Mesendoderm (in vitro differentiated cells): ENCODE data around the gene TCN2.

Source experiments
- DNase-seq: peaks from one replicate; pipeline ENCODE4 v3.0.0; 2013
- H2AK5ac ChIP-seq: 2 replicates; pipeline ENCODE4 v1.6.1; 2013; ENCODE audit warnings: low read length, inconsistent platforms
- H2BK120ac ChIP-seq: 2 replicates; pipeline ENCODE4 v1.6.1; 2013; ENCODE audit warnings: low read depth, mild to moderate bottlenecking, low read length, moderate library complexity, mixed read lengths
- H2BK15ac ChIP-seq: replicated peaks from 2 replicates; pipeline ENCODE4 v1.6.1; 2013; ENCODE audit warnings: low read depth, mild to moderate bottlenecking, moderate library complexity
- H2BK5ac ChIP-seq: 2 replicates; pipeline ENCODE4 v1.6.1; 2013; ENCODE audit warnings: low read length, inconsistent platforms
- H3K18ac ChIP-seq: 2 replicates; pipeline ENCODE4 v1.6.1; 2013; ENCODE audit warnings: mild to moderate bottlenecking, low read length, mixed read lengths
- H3K23ac ChIP-seq: one replicate; pipeline ENCODE4 v1.6.1; 2013; ENCODE audit warnings: low read length
- H3K27ac ChIP-seq: 2 replicates; pipeline ENCODE4 v1.5.1; 2013; ENCODE audit warnings: low read depth, mild to moderate bottlenecking, inconsistent platforms, low read length, moderate library complexity
- H3K27me3 ChIP-seq: 2 replicates; pipeline ENCODE4 v1.6.1; 2013; ENCODE audit warnings: low read length, control low read depth, mild to moderate bottlenecking, inconsistent platforms; ENCODE audit not compliant: insufficient read depth, poor library complexity
- H3K36me3 ChIP-seq: 2 replicates; pipeline ENCODE4 v1.6.1; 2013; ENCODE audit warnings: low read length, inconsistent platforms; ENCODE audit not compliant: control insufficient read depth, insufficient read depth
- H3K4ac ChIP-seq: one replicate; pipeline ENCODE4 v1.6.1; 2013; ENCODE audit warnings: low read depth, mild to moderate bottlenecking, low read length, moderate library complexity
- H3K4me1 ChIP-seq: 2 replicates; pipeline ENCODE4 v1.6.1; 2013; ENCODE audit warnings: low read depth, low read length, inconsistent platforms; ENCODE audit not compliant: control insufficient read depth
- H3K4me2 ChIP-seq: 2 replicates; pipeline ENCODE4 v1.6.1; 2013; ENCODE audit warnings: low read length
- H3K4me3 ChIP-seq: 2 replicates; pipeline ENCODE4 v1.5.1; 2013; ENCODE audit warnings: mild to moderate bottlenecking, low read length
- H3K56ac ChIP-seq: one replicate; pipeline ENCODE4 v1.6.1; 2013; ENCODE audit warnings: low read length
- H3K79me1 ChIP-seq: 2 replicates; pipeline ENCODE4 v1.6.1; 2013; ENCODE audit warnings: low read length, inconsistent platforms
- H3K79me2 ChIP-seq: 2 replicates; pipeline ENCODE4 v1.6.1; 2013; ENCODE audit warnings: mild to moderate bottlenecking, low read length; ENCODE audit not compliant: control insufficient read depth, insufficient read depth
- H3K9ac ChIP-seq: 2 replicates; pipeline ENCODE4 v1.6.1; 2013; ENCODE audit warnings: low read length, inconsistent platforms
- H4K5ac ChIP-seq: one replicate; pipeline ENCODE4 v1.6.1; 2013; ENCODE audit warnings: low read length
- H4K8ac ChIP-seq: one replicate; pipeline ENCODE4 v1.6.1; 2013; ENCODE audit warnings: low read depth, mild to moderate bottlenecking, control low read depth, low read length, moderate library complexity
- WGBS: extraction: QIAGEN DNeasy Blood & Tissue Kit; methylation state at CpG from one replicate; pipeline ENCODE4 v1.1.7; 2013; ENCODE audit warnings: low lambda C conversion rate, missing lambda C conversion rate; ENCODE audit not compliant: insufficient coverage; ENCODE audit errors: extremely low coverage; 5-methylcytosine and 5-hydroxymethylcytosine counted together

TCN2 gene

DNA sequence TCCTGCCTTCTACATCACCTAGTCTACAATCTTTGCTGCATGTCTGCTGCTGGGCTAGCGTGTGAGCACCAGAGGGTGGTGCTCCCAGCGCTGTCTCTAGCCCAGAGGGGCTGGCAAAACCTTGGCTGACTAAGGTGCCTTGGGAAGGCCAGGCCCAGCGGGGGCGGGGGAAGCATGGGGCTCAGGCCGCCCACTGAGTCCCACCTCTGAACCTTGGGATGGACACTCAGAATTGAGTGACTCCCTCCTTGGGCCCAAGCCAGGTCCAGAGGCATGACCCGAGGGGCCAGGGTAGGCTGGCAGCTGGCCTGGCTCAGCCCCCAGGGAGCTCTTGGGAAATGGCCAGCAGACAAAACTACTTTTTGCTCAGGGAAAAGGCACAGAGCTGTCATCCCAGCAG is 24.9 kb upstream of the TCN2 start:
- H3K4me1 ChIP-seq: no peaks in the 10 kb centered on the region
- H3K79me1 ChIP-seq: no peaks in the 10 kb centered on the region
- H3K4me2 ChIP-seq: no peak overlapping the region
- no peak overlapping the region for H4K8ac ChIP-seq
- H3K56ac ChIP-seq: no peak overlapping the region
- no peak overlapping the region for H3K4ac ChIP-seq
- no peak overlapping the region for H3K4me3 ChIP-seq
- no peak overlapping the region for H4K5ac ChIP-seq
- no peak overlapping the region for H3K18ac ChIP-seq
- no peaks in the 10 kb centered on the region for H3K79me2 ChIP-seq
- no peak overlapping the region for H2BK120ac ChIP-seq
- H3K27me3 ChIP-seq: no peaks in the 10 kb centered on the region
- H3K27ac ChIP-seq: no peak overlapping the region
- no peak overlapping the region for H3K9ac ChIP-seq
- H2BK15ac ChIP-seq: no peak overlapping the region
- no peak overlapping the region for H2BK5ac ChIP-seq
- WGBS: no CpG with 5 or more reads among the region's 6 CpGs
- H3K36me3 ChIP-seq: peaks cover 37% of the 10 kb centered on the region
- no peak for DNase-seq
- no peak overlapping the region for H2AK5ac ChIP-seq
- no peak overlapping the region for H3K23ac ChIP-seq

- Histone ChIP-seq H3K56ac (no peak overlapping the region), H2BK15ac (no peak overlapping the region), H3K4ac (no peak overlapping the region), H4K8ac (no peak overlapping the region), H3K79me1 (no peaks in the 10 kb centered on the region), H3K27me3 (no peaks in the 10 kb centered on the region), H3K36me3 (peaks cover 45% of the 10 kb centered on the region), H3K4me1 (no peaks in the 10 kb centered on the region), H3K4me3 (no peak overlapping the region), H4K5ac (no peak overlapping the region), H3K23ac (no peak overlapping the region), H3K9ac (no peak overlapping the region), H2AK5ac (no peak overlapping the region), H3K18ac (no peak overlapping the region), H3K79me2 (no peaks in the 10 kb centered on the region), H2BK5ac (no peak overlapping the region), H3K27ac (no peak overlapping the region), H2BK120ac (no peak overlapping the region), H3K4me2 (no peak overlapping the region)
- DNase-seq: no peak
- no CpG with 5 or more reads among the region's 13 CpGs for WGBS
Observed at GRCh38 chr22:30582788-30583545, 24.0 kb upstream of the TCN2 start.

GRCh38 chr22:30584441-30584840 is 22.5 kb upstream of the TCN2 start:
- DNase-seq: no peak
- H3K36me3 ChIP-seq: peaks cover 47% of the 10 kb centered on the region
- H3K27ac ChIP-seq: no peak overlapping the region
- no peak overlapping the region for H3K18ac ChIP-seq
- H3K4me3 ChIP-seq: no peak overlapping the region
- no peak overlapping the region for H3K4ac ChIP-seq
- no peak overlapping the region for H2BK120ac ChIP-seq
- H2AK5ac ChIP-seq: no peak overlapping the region
- H3K79me2 ChIP-seq: peaks cover 2% of the 10 kb centered on the region
- peaks cover 4% of the 10 kb centered on the region for H3K79me1 ChIP-seq
- no peak overlapping the region for H4K5ac ChIP-seq
- no peak overlapping the region for H3K4me2 ChIP-seq
- no peak overlapping the region for H2BK5ac ChIP-seq
- H3K9ac ChIP-seq: no peak overlapping the region
- H3K27me3 ChIP-seq: no peaks in the 10 kb centered on the region
- H3K23ac ChIP-seq: no peak overlapping the region
- no CpG with 5 or more reads among the region's 15 CpGs for WGBS
- no peaks in the 10 kb centered on the region for H3K4me1 ChIP-seq
- no peak overlapping the region for H3K56ac ChIP-seq
- no peak overlapping the region for H2BK15ac ChIP-seq
- H4K8ac ChIP-seq: no peak overlapping the region

DNA sequence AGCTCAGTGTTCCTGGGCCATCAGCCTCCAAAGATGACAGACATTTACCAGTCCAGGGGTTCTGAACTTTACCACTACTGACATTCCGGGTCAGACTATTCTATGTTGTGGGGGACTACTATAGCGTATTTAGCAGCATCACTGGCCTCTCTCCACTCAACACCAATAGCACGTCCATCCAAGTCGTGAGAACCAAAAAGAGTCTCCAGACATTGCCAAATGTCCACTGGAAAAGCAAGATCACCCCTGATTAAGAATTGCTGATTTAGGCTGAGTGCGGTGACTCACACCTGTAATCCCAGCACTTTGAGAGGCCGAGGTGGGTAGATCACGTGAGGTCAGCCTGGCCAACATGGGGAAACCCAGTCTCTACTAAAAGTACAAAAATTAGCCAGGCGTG is 20.6 kb upstream of the TCN2 start:
- Histone ChIP-seq H3K4ac (no peak overlapping the region), H4K8ac (no peak overlapping the region), H3K4me3 (no peak overlapping the region), H2BK15ac (no peak overlapping the region), H3K79me2 (peaks cover 19% of the 10 kb centered on the region), H3K9ac (no peak overlapping the region), H3K4me1 (peaks cover 3% of the 10 kb centered on the region), H2BK120ac (no peak overlapping the region), H3K79me1 (peaks cover 11% of the 10 kb centered on the region), H2BK5ac (no peak overlapping the region), H4K5ac (no peak overlapping the region), H2AK5ac (no peak overlapping the region), H3K36me3 (peaks cover 38% of the 10 kb centered on the region), H3K27ac (no peak overlapping the region), H3K23ac (no peak overlapping the region), H3K18ac (no peak overlapping the region), H3K56ac (no peak overlapping the region), H3K27me3 (no peaks in the 10 kb centered on the region), H3K4me2 (no peak overlapping the region)
- no peak for DNase-seq
- WGBS: no CpG with 5 or more reads among the region's 8 CpGs

DNA sequence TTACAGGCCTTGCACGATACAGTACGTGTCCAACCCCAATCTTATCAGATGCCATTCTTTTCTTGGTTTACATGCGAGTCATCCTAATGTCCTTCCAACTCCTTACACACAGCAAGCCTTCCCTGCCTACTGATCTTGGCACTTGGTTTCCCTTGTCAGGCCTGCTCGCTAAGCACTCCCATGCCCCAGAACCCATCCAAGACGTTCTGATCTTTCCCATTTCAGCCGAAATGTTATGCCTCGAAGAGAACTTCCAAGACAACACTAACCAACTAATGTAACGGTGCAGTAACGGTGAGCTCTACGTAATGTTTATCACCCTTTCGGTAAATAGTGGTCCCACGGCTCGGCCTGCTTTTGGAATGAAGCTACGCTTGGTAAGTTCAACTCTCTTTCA is 15.8 kb upstream of the TCN2 start:
- peak overlapping the region; percentile 93 for H3K4me3 ChIP-seq
- H2BK15ac ChIP-seq: no peak overlapping the region
- no peak overlapping the region for H3K23ac ChIP-seq
- H3K79me2 ChIP-seq: peaks cover 21% of the 10 kb centered on the region
- DNase-seq: no peak
- H2BK5ac ChIP-seq: no peak overlapping the region
- no peak overlapping the region for H2AK5ac ChIP-seq
- no peak overlapping the region for H3K18ac ChIP-seq
- peaks cover 3% of the 10 kb centered on the region for H3K4me1 ChIP-seq
- peaks cover 17% of the 10 kb centered on the region for H3K36me3 ChIP-seq
- H4K5ac ChIP-seq: no peak overlapping the region
- H3K56ac ChIP-seq: peak overlapping the region; percentile 95
- H3K27ac ChIP-seq: no peak overlapping the region
- peak overlapping the region; percentile 89 for H3K4me2 ChIP-seq
- H4K8ac ChIP-seq: no peak overlapping the region
- no CpG with 5 or more reads among the region's 14 CpGs for WGBS
- no peak overlapping the region for H2BK120ac ChIP-seq
- peak overlapping the region; percentile 85 for H3K9ac ChIP-seq
- H3K79me1 ChIP-seq: peaks cover 12% of the 10 kb centered on the region
- H3K27me3 ChIP-seq: no peaks in the 10 kb centered on the region
- H3K4ac ChIP-seq: no peak overlapping the region
